GM10248 (cell line): Measurements from ENCODE around the gene SULT4A1.

Experiments
- CTCF ChIA-PET: fragments of 300-600 bp; sonication (Branson Sonifier 250); formaldehyde crosslinking; extraction: SDS; loops from one replicate; lab custom pipeline; 2021; ENCODE audit warnings: antibody characterized with exemption; lab: Yijun Ruan, JAX
- POLR2A ChIA-PET: fragments of 350-650 bp; sonication (Branson Sonifier 250); formaldehyde crosslinking; extraction: SDS; loops from one replicate; lab custom pipeline; 2020; ENCODE audit warnings: antibody characterized with exemption; lab: Yijun Ruan, JAX
- DNase-seq: peaks from one replicate; pipeline ENCODE4 v3.0.0; 2012; ENCODE audit errors: extremely low spot score
- CTCF ChIP-seq: IDR thresholded peaks from 2 replicates; pipeline ENCODE4 v1.5.1; 2012; ENCODE audit warnings: mild to moderate bottlenecking, low read depth; ENCODE audit errors: extremely low read depth, missing control alignments, control extremely low read depth

The SULT4A1 gene

GRCh38 chr22:43811777-43812148 lies 50.5 kb downstream of the SULT4A1 start:
- no peak for TF ChIP-seq CTCF
- DNase-seq: no peak
- ChIA-PET POLR2A (interaction anchor here (0.7 kb wide), 1 partner anchor 12 kb away, joined by 3 read pairs; no protein-coding TSS in a partner anchor), CTCF (interaction anchor here (2.4 kb wide), 1 partner anchor 11 kb away, joined by 9 read pairs; no protein-coding TSS in a partner anchor)

GRCh38 chr22:43802897-43803495 lies 59.3 kb downstream of the SULT4A1 start:
- no peak for TF ChIP-seq CTCF
- no peak for DNase-seq
- POLR2A ChIA-PET: no interaction called here
- CTCF ChIA-PET: interaction anchor here (1.1 kb wide), 1 partner anchor 143 kb away, joined by 3 read pairs; no protein-coding TSS in a partner anchor

- no peak for TF ChIP-seq CTCF
- CTCF ChIA-PET: no interaction called here
Observed at GRCh38 chr22:43800970-43801369, 61.3 kb downstream of the SULT4A1 start.

GRCh38 chr22:43798492-43798891 lies 63.8 kb downstream of the SULT4A1 start:
- no peak for TF ChIP-seq CTCF
- ChIA-PET CTCF (interaction anchor here (1.0 to 2.0 kb wide), 2 partner anchors 22 to 86 kb away, joined by 3 to 5 read pairs; no protein-coding TSS in a partner anchor), POLR2A (no interaction called here)
- DNase-seq: peak; percentile 59

More at GRCh38 chr22:43800970-43801369, 61.3 kb downstream of the SULT4A1 start:
- no peak for DNase-seq
- POLR2A ChIA-PET: no interaction called here

- no peak for TF ChIP-seq CTCF
- no peak for DNase-seq
- ChIA-PET POLR2A (no interaction called here), CTCF (interaction anchor here (0.9 to 1.3 kb wide), 4 partner anchors 19 to 45 kb away, joined by 3 to 4 read pairs (median 4); no protein-coding TSS in a partner anchor)
Observed at GRCh38 chr22:43796567-43796966, 65.7 kb downstream of the SULT4A1 start.

- no peak for TF ChIP-seq CTCF
- DNase-seq: no peak
- CTCF ChIA-PET: no interaction called here
- POLR2A ChIA-PET: no interaction called here
Observed at GRCh38 chr22:43795320-43795719, 67.0 kb downstream of the SULT4A1 start.
